GM12864 (cell line): Measurements from ENCODE around the gene CCDC61.

Experiments used
- DNase-seq: peaks from one replicate; pipeline ENCODE4 v3.0.0-alpha.2; 2011; ENCODE audit warnings: low read depth
- H3K4me3 ChIP-seq: 2 replicates; pipeline ENCODE4 v1.5.1; 2011; ENCODE audit warnings: mild to moderate bottlenecking, low read depth, low read length, control low read depth
- TF ChIP-seq, protein P1 (sequence below): IDR thresholded peaks from 2 replicates; pipeline ENCODE4 v1.5.1; 2011; ENCODE audit warnings: low read depth, mild to moderate bottlenecking, moderate library complexity, low read length, control low read depth, inconsistent platforms; ENCODE audit errors: missing control alignments

The CCDC61 gene

DNA sequence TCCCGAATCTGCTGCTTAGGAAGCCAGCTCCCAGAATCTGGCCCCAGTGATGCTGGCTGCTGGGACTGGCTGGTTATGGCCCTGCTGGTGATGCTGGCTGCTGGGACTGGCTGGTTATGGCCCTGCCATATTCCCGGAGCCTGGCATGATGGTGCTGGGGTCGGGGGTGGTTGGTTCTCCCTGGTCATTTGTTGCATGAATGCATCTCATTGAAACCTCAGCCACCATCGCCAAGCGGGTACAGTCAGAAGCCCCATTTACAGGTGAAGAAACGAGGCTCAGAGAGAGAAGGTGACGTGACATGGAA lies 25.5 kb downstream of the CCDC61 start:
- TF ChIP-seq, protein P1, sequence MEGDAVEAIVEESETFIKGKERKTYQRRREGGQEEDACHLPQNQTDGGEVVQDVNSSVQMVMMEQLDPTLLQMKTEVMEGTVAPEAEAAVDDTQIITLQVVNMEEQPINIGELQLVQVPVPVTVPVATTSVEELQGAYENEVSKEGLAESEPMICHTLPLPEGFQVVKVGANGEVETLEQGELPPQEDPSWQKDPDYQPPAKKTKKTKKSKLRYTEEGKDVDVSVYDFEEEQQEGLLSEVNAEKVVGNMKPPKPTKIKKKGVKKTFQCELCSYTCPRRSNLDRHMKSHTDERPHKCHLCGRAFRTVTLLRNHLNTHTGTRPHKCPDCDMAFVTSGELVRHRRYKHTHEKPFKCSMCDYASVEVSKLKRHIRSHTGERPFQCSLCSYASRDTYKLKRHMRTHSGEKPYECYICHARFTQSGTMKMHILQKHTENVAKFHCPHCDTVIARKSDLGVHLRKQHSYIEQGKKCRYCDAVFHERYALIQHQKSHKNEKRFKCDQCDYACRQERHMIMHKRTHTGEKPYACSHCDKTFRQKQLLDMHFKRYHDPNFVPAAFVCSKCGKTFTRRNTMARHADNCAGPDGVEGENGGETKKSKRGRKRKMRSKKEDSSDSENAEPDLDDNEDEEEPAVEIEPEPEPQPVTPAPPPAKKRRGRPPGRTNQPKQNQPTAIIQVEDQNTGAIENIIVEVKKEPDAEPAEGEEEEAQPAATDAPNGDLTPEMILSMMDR = no peak

DNA sequence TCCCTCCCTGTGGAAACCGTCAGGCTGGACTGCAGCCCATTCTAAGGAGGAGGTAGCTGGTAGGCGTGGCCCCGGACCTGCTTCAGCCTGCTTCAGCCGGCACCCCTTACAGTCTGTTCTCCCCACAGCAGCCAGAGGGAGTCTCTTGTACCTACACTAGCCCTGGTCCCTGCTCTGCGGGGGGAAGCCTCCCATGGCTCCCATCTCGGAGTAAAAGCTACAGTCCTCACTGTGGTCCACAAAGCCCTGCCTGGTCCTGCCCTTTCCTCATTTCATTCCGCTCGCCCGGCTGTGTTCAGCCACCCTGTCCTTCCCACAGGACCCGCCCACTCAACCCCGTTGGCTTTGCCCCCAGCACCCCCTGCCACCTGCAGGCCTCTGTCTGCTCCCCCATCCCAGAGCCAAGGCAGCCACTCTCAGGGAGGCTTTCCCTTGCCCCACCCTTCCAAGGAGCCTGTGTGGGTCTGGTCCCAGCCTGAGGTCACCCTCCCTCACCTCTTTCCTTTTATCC lies 26.3 kb downstream of the CCDC61 start:
- TF ChIP-seq, protein P1 = no peak
- DNase-seq = no peak
- H3K4me3 ChIP-seq = no peak overlapping the region

More for the DNA sequence above, 25.5 kb downstream of the CCDC61 start:
- no peak for DNase-seq
- H3K4me3 ChIP-seq = no peak overlapping the region

DNA sequence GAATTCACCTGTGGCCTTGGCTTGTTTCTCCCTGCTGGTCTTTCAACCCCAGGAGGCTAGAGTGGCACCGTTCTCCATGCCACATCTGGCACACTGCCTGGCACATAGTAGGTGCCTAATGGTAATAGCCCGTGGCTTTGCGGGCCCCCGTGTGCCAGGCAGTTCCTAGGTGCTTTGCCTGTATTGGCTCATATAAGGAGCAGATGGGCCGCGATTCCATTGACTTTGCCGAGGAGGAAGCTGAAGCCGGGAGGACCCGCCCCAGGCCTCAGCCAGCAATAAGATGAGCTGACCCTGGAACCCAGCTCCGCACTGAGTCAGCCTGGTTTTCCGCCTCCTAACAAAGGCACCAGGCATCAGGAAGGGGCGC lies 26.8 kb downstream of the CCDC61 start:
- H3K4me3 ChIP-seq = no peak overlapping the region
- TF ChIP-seq, protein P1 = no peak
- DNase-seq = no peak

DNA sequence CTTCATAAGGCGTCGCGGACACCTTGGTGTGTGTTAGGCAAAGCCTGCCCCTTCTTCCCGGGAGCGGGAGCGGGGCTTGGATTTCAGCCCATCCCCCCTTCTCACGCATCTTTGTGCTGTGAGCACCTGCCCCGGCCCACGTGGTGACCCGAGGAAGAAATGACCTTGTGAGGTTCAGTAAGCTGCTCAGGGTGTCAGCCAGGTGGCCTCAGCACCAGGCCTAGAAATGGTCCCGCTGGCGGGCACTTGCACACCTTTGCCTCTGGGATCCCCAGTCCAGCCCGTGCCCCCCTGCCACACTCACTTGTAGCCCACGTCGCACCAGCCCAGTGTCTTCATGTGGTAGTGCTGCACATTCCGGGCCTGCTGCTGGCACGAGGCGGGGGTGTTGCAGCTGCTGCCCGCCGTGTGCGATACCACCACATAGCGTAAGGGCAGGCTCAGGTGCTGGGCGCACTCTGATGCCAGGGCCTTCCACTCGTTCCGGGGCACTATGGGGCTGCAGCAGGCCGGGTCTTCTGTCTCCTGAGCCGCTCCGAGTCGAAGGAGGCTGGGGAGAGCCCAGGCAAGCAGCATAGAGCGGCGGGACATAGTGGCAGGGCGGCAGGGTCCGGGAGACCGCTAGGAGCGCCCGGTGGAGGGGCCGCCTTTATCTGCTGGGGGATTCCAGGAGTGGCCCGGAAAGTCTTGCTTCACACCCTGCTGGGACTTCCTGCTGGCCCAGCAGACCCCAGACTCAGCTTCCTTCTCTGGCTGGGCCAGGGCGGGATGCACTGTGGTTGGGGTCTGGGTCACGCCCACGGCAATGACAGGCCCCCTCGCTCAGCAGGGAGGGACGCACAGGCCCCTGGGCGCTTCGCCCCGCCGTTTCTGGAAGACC lies 27.4 kb downstream of the CCDC61 start, which contains the start of gene PGLYRP1:
Gene PGLYRP1, minus strand, starts transcription at position 623 of the 880 bp plus-strand sequence. Its CDS starts 32 bp downstream, at position 591.
- no peak for DNase-seq
- no peak within 1 kb of the TSS for H3K4me3 ChIP-seq
- TF ChIP-seq, protein P1 = no peak

DNA sequence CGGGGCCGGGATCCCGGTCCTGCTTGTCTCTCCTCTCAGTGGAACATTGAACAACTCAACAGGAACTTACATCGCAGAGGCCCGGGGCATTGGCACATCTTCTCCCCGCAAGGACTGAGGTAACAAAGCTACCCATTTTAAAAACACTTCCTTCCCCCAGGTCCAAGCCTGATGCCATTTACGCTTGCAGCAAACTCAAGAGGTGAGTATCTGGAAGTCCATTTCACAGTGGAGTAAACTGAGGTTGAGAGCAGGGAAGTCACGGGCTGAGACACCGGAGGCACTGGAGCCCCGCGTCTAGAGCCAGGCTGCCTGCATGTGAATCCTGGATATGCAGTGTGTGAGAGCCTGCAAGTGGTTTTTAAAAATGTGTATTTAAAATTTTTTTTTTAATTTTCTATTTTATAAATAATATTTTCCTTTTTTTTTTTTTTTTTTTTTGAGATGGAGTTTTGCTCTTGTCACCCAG lies 28.1 kb downstream of the CCDC61 start:
- no peak for DNase-seq
- no peak overlapping the region for H3K4me3 ChIP-seq
- TF ChIP-seq, protein P1 = no peak

DNA sequence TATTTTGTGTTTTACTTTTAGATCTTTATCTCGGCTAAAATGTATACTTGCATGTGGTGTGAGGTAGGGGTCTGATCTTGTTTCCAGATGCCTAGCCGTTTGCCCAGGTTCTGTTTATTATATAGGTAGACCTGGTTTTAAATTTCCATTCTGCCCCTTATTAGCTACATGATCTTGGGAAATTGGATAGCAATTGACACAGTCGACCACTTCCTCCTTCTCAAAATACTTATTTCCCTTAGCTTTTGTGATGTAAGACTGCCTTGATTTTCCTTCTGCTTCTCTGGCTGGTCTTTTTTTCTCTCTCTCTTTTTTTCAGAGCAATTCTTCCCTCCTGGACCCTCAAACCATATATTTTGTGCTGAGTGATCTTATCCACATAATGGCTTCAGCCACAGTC lies 30.6 kb downstream of the CCDC61 start:
- TF ChIP-seq, protein P1 = no peak
- no peak for DNase-seq

More for the DNA sequence above, 30.6 kb downstream of the CCDC61 start:
- no peak overlapping the region for H3K4me3 ChIP-seq
